T-helper 1 cell treated with Interleukin-12 subunit alpha and Interleukin-12 subunit beta and Interleukin-4 antibody, amounts not matched to agents 30 μg/mL and 1 μg/mL, for 36 hours (primary cell): ENCODE measurements around the gene POLE2.

Experiments used
- H3K27ac Mint-ChIP-seq: one replicate; pipeline ENCODE4 v1.8.0; 2021; ENCODE audit warnings: mild to moderate bottlenecking, mixed read lengths
- H3K27me3 Mint-ChIP-seq: one replicate; pipeline ENCODE4 v1.8.0; 2021; ENCODE audit warnings: low read depth, mixed read lengths
- H3K36me3 Mint-ChIP-seq: one replicate; pipeline ENCODE4 v1.8.0; 2021; ENCODE audit warnings: low read depth, mixed read lengths
- H3K4me1 Mint-ChIP-seq: one replicate; pipeline ENCODE4 v1.8.0; 2021; ENCODE audit warnings: low read depth, mixed read lengths
- H3K4me3 Mint-ChIP-seq: one replicate; pipeline ENCODE4 v1.8.0; 2021; ENCODE audit warnings: mild to moderate bottlenecking, moderate library complexity, mixed read lengths
- H3K9me3 Mint-ChIP-seq: one replicate; pipeline ENCODE4 v1.8.0; 2021; ENCODE audit warnings: mixed read lengths

The POLE2 gene

GRCh38 chr14:49617852-49618519 is 70.0 kb downstream of the POLE2 start:
- peaks cover 32% of the 10 kb centered on the region for H3K4me1 Mint-ChIP-seq
- peaks cover 48% of the 10 kb centered on the region for H3K36me3 Mint-ChIP-seq

GRCh38 chr14:49615776-49616175 is 72.2 kb downstream of the POLE2 start:
- Mint-ChIP-seq H3K4me3 (no peak overlapping the region), H3K4me1 (peaks cover 26% of the 10 kb centered on the region), H3K36me3 (peaks cover 34% of the 10 kb centered on the region), H3K9me3 (no peaks in the 10 kb centered on the region), H3K27ac (no peak overlapping the region), H3K27me3 (no peaks in the 10 kb centered on the region)

More at GRCh38 chr14:49617852-49618519, 70.0 kb downstream of the POLE2 start:
- Mint-ChIP-seq H3K27ac (peak overlapping the region; percentile 13), H3K4me3 (peak overlapping the region; percentile 18), H3K27me3 (no peaks in the 10 kb centered on the region), H3K9me3 (no peaks in the 10 kb centered on the region)

GRCh38 chr14:49614196-49614595 is 73.8 kb downstream of the POLE2 start:
- H3K9me3 Mint-ChIP-seq, result no peaks in the 10 kb centered on the region
- H3K36me3 Mint-ChIP-seq, result peaks cover 26% of the 10 kb centered on the region
- H3K4me3 Mint-ChIP-seq, result no peak overlapping the region
- H3K27ac Mint-ChIP-seq, result no peak overlapping the region
- H3K27me3 Mint-ChIP-seq, result no peaks in the 10 kb centered on the region
- peaks cover 25% of the 10 kb centered on the region for H3K4me1 Mint-ChIP-seq

GRCh38 chr14:49612671-49613070 is 75.3 kb downstream of the POLE2 start:
- Mint-ChIP-seq H3K27me3 (no peaks in the 10 kb centered on the region), H3K4me1 (peaks cover 17% of the 10 kb centered on the region), H3K9me3 (no peaks in the 10 kb centered on the region), H3K4me3 (no peak overlapping the region), H3K36me3 (peaks cover 16% of the 10 kb centered on the region), H3K27ac (no peak overlapping the region)

- H3K36me3 Mint-ChIP-seq, result peaks cover 16% of the 10 kb centered on the region
- H3K27ac Mint-ChIP-seq, result no peak overlapping the region
- H3K4me3 Mint-ChIP-seq, result no peak overlapping the region
- peaks cover 14% of the 10 kb centered on the region for H3K4me1 Mint-ChIP-seq
- H3K27me3 Mint-ChIP-seq, result no peaks in the 10 kb centered on the region
- H3K9me3 Mint-ChIP-seq, result no peaks in the 10 kb centered on the region
Measured at GRCh38 chr14:49612251-49612650, 75.8 kb downstream of the POLE2 start.

- Mint-ChIP-seq H3K9me3 (no peaks in the 10 kb centered on the region), H3K27me3 (no peaks in the 10 kb centered on the region)
Measured at GRCh38 chr14:49607583-49607982, 80.4 kb downstream of the POLE2 start.

GRCh38 chr14:49598485-49599300 is 89.3 kb downstream of the POLE2 start, which contains the start of gene LRR1:
Gene LRR1, plus strand, starts transcription at chr14:49598940. Its CDS starts 81 bp downstream, at chr14:49599021.
- peaks cover 11% of the 10 kb centered on the region for H3K36me3 Mint-ChIP-seq
- peak within 1 kb of the TSS; percentile 100 for H3K27ac Mint-ChIP-seq
- peaks cover 24% of the 10 kb centered on the region for H3K4me1 Mint-ChIP-seq
- H3K27me3 Mint-ChIP-seq, result no peaks in the 10 kb centered on the region
- no peaks in the 10 kb centered on the region for H3K9me3 Mint-ChIP-seq
- peak within 1 kb of the TSS; percentile 100 for H3K4me3 Mint-ChIP-seq

More at GRCh38 chr14:49607583-49607982, 80.4 kb downstream of the POLE2 start:
- peaks cover 16% of the 10 kb centered on the region for H3K36me3 Mint-ChIP-seq
- no peak overlapping the region for H3K27ac Mint-ChIP-seq
- H3K4me3 Mint-ChIP-seq, result no peak overlapping the region
- peaks cover 11% of the 10 kb centered on the region for H3K4me1 Mint-ChIP-seq

GRCh38 chr14:49598189-49598484 is 89.9 kb downstream of the POLE2 start:
- H3K4me1 Mint-ChIP-seq, result peaks cover 24% of the 10 kb centered on the region
- peak overlapping the region; percentile 100 for H3K27ac Mint-ChIP-seq
- no peaks in the 10 kb centered on the region for H3K9me3 Mint-ChIP-seq
- peaks cover 11% of the 10 kb centered on the region for H3K36me3 Mint-ChIP-seq
- peak overlapping the region; percentile 100 for H3K4me3 Mint-ChIP-seq
- H3K27me3 Mint-ChIP-seq, result no peaks in the 10 kb centered on the region

GRCh38 chr14:49594347-49595091 is 93.5 kb downstream of the POLE2 start:
- H3K4me1 Mint-ChIP-seq, result peaks cover 15% of the 10 kb centered on the region
- H3K4me3 Mint-ChIP-seq, result no peak overlapping the region
- no peaks in the 10 kb centered on the region for H3K27me3 Mint-ChIP-seq
- peaks cover 6% of the 10 kb centered on the region for H3K36me3 Mint-ChIP-seq
- H3K27ac Mint-ChIP-seq, result no peak overlapping the region
- no peaks in the 10 kb centered on the region for H3K9me3 Mint-ChIP-seq
